Activated B cell treated with CpG ODN at 0.5 μM for 24 hours (primary cell): ENCODE measurements around the gene FAM114A1. TPM values are rescaled to one million over a fixed set of nuclear protein-coding genes. Genes with fewer than 3 reads are reported as not detected.

ENCODE experiments used
- ATAC-seq: fragments of 200-7000 bp; cut with Tn5 transposase; one replicate; pipeline ENCODE4 v1.10.0; 2021; ENCODE audit warnings: low read depth, mild to moderate bottlenecking, moderate library complexity
- CTCF ChIA-PET: fragments of 350-600 bp; sonication (Branson Sonifier 250); formaldehyde crosslinking; loops from one replicate; lab custom pipeline; 2021; ENCODE audit warnings: antibody characterized with exemption; lab: Charles Lee
- POLR2A ChIA-PET: fragments of 350-600 bp; sonication (Branson Sonifier 250); formaldehyde crosslinking; loops from one replicate; lab custom pipeline; 2021; ENCODE audit warnings: antibody characterized with exemption; lab: Charles Lee
- DNase-seq: peaks from one replicate; pipeline ENCODE4 v3.0.0; 2022
- H3K27ac Mint-ChIP-seq: one replicate; pipeline ENCODE4 v1.8.0; 2020; ENCODE audit warnings: mixed read lengths
- H3K27me3 Mint-ChIP-seq: one replicate; pipeline ENCODE4 v1.8.0; 2021; ENCODE audit warnings: mixed read lengths
- H3K36me3 Mint-ChIP-seq: one replicate; pipeline ENCODE4 v1.8.0; 2021; ENCODE audit warnings: low read depth, mixed read lengths
- H3K4me1 Mint-ChIP-seq: one replicate; pipeline ENCODE4 v1.8.0; 2021; ENCODE audit warnings: mixed read lengths
- H3K4me3 Mint-ChIP-seq: one replicate; pipeline ENCODE4 v1.8.0; 2020; ENCODE audit warnings: mild to moderate bottlenecking, mixed read lengths
- H3K9me3 Mint-ChIP-seq: one replicate; pipeline ENCODE4 v1.8.0; 2020; ENCODE audit warnings: mixed read lengths
- CTCF ChIP-seq: fragments of 200-600 bp; IDR thresholded peaks from one replicate; pipeline ENCODE4 v1.8.0; 2022; ENCODE audit warnings: antibody characterized with exemption, mild to moderate bottlenecking
- intact Hi-C: fragments of 100-400 bp; cut with micrococcal nuclease; formaldehyde crosslinking; loops from one replicate; pipeline ENCODE4 v1.15.1; 2024
- total RNA-seq: library from RNA; stranded (reverse); gene quantifications from 2 replicates; pipeline ENCODE4 v1.2.3, GENCODE V29; 2022

FAM114A1 gene
- total RNA-seq, 1 donor from 2014 or later: 3.3 TPM

GRCh38 chr4:38982361-38983095 is 114.9 kb downstream of the FAM114A1 start:
- TF ChIP-seq CTCF: no peak
- Mint-ChIP-seq H3K27ac (peak overlapping the region; percentile 27), H3K27me3 (no peaks in the 10 kb centered on the region), H3K9me3 (no peaks in the 10 kb centered on the region), H3K36me3 (peaks cover 69% of the 10 kb centered on the region), H3K4me3 (no peak overlapping the region), H3K4me1 (peaks cover 41% of the 10 kb centered on the region)
- DNase-seq: no peak
- POLR2A ChIA-PET: no interaction called here
- CTCF ChIA-PET: no interaction called here
- intact Hi-C loops: no loop called here
- ATAC-seq: no peak

- no peaks in the 10 kb centered on the region for H3K27me3 Mint-ChIP-seq
- ATAC-seq: no peak
- H3K9me3 Mint-ChIP-seq: no peaks in the 10 kb centered on the region
- no peak overlapping the region for H3K4me3 Mint-ChIP-seq
- peaks cover 48% of the 10 kb centered on the region for H3K4me1 Mint-ChIP-seq
- no peak for DNase-seq
- CTCF ChIA-PET: interaction anchor here (1.1 kb wide), 1 partner anchor 152 kb away, joined by 3 read pairs; no protein-coding TSS in a partner anchor
- intact Hi-C loops: no loop called here
- H3K27ac Mint-ChIP-seq: no peak overlapping the region
- no peak for TF ChIP-seq CTCF
- H3K36me3 Mint-ChIP-seq: peaks cover 72% of the 10 kb centered on the region
- POLR2A ChIA-PET: interaction anchor here (2.8 kb wide), 1 partner anchor 44 kb away, joined by 21 read pairs; no protein-coding TSS in a partner anchor
Measured at GRCh38 chr4:38983291-38983690, 115.7 kb downstream of the FAM114A1 start.

GRCh38 chr4:38983787-38984598 is 116.4 kb downstream of the FAM114A1 start:
- ChIA-PET CTCF (interaction anchor here (1.1 to 2.1 kb wide), 2 partner anchors 151 to 225 kb away, joined by 3 to 9 read pairs; no protein-coding TSS in a partner anchor), POLR2A (interaction anchor here (2.8 to 6.0 kb wide), 2 partner anchors 44 to 61 kb away, joined by 21 to 73 read pairs; no protein-coding TSS in a partner anchor)
- TF ChIP-seq CTCF: no peak
- H3K27me3 Mint-ChIP-seq: no peaks in the 10 kb centered on the region
- H3K4me1 Mint-ChIP-seq: peaks cover 53% of the 10 kb centered on the region
- no peaks in the 10 kb centered on the region for H3K9me3 Mint-ChIP-seq
- ATAC-seq: no peak
- H3K36me3 Mint-ChIP-seq: peaks cover 72% of the 10 kb centered on the region
- H3K4me3 Mint-ChIP-seq: no peak overlapping the region
- intact Hi-C loops: loop anchor here (2.0 kb wide), 1 partner anchor 61 kb away; no protein-coding TSS in a partner anchor
- DNase-seq: no peak
- peak overlapping the region; percentile 25 for H3K27ac Mint-ChIP-seq

- ChIA-PET POLR2A (interaction anchor here (0.6 to 6.0 kb wide), 11 partner anchors 11 to 181 kb away, joined by 3 to 73 read pairs (median 4); partner anchors contain the start of gene TMEM156), CTCF (interaction anchor here (0.9 to 2.1 kb wide), 7 partner anchors 60 to 227 kb away, joined by 3 to 9 read pairs (median 4); partner anchors contain the start of gene WDR19)
- Mint-ChIP-seq H3K4me1 (peaks cover 57% of the 10 kb centered on the region), H3K4me3 (peak overlapping the region; percentile 68), H3K27ac (peak overlapping the region; percentile 90), H3K9me3 (no peaks in the 10 kb centered on the region), H3K27me3 (no peaks in the 10 kb centered on the region), H3K36me3 (peaks cover 71% of the 10 kb centered on the region)
- DNase-seq (no peak), ATAC-seq (peak; percentile 61)
- no peak for TF ChIP-seq CTCF
- intact Hi-C loops: loop anchor here (2.0 to 5.0 kb wide), 2 partner anchors 47 to 59 kb away; partner anchors contain the start of gene TMEM156
Measured at GRCh38 chr4:38985410-38986100, 117.9 kb downstream of the FAM114A1 start.
